SK-N-SH (cell line): ENCODE measurements around the gene TTC28. TPM values are rescaled to one million over a fixed set of nuclear protein-coding genes. Genes with fewer than 3 reads are reported as not detected.

Source experiments
- CTCF ChIA-PET: fragments of 300-600, 350-600 bp; formaldehyde crosslinking; extraction: SDS; loops from one replicate; lab custom pipeline; 2021; lab: Yijun Ruan, JAX
- POLR2A ChIA-PET: fragments of 350-600 bp; sonication (Branson Sonifier 250); formaldehyde crosslinking; extraction: SDS; loops from one replicate; lab custom pipeline; 2020; ENCODE audit warnings: antibody characterized with exemption, inconsistent platforms; lab: Yijun Ruan, JAX
- DNase-seq: peaks from one replicate; pipeline ENCODE4 v3.0.0; 2012
- H2AFZ ChIP-seq: fragments of 200-600 bp; sonication (generic); 2 replicates; pipeline ENCODE4 v1.8.1; 2016; ENCODE audit warnings: antibody characterized with exemption, mild to moderate bottlenecking, low read depth
- H3F3A ChIP-seq: fragments of 200-600 bp; sonication (generic); replicated peaks from 2 replicates; pipeline ENCODE3; 2016; ENCODE audit warnings: antibody characterized with exemption, mild to moderate bottlenecking; ENCODE audit not compliant: insufficient read depth
- H3K27ac ChIP-seq, 2 experiments: fragments of 200-500 bp in 1 of 2; fragments of 200-600 bp in 1 of 2; sonication (Bioruptor generic) in 1 of 2; sonication (generic), shearing (Covaris generic) in 1 of 2; 2 replicates each; pipeline versions ENCODE4 v1.5.1 to v1.6.1; 2014 to 2016; ENCODE audit warnings: low read depth in 2 of 2, inconsistent platforms in 1 of 2, low read length in 1 of 2, mild to moderate bottlenecking in 1 of 2, mixed read lengths in 1 of 2
- H3K27me3 ChIP-seq: fragments of 200-600 bp; sonication (generic), shearing (Covaris generic); 2 replicates; pipeline ENCODE4 v1.6.1; 2016; ENCODE audit warnings: mixed run types; ENCODE audit not compliant: insufficient read depth
- H3K36me3 ChIP-seq, 2 experiments: fragments of 200-500 bp in 1 of 2; fragments of 200-600 bp in 1 of 2; sonication (Bioruptor generic) in 1 of 2; sonication (generic) in 1 of 2; replicated peaks in 1 of 2; 2 replicates each; pipeline versions ENCODE3 to v1.5.1; 2014 to 2016; ENCODE audit warnings: low read length in 1 of 2, mild to moderate bottlenecking in 1 of 2; ENCODE audit not compliant: insufficient read depth in 2 of 2, control insufficient read depth in 1 of 2
- H3K4me1 ChIP-seq, 2 experiments: fragments of 200-500 bp in 1 of 2; fragments of 200-600 bp in 1 of 2; sonication (Bioruptor generic) in 1 of 2; sonication (generic), shearing (Covaris generic) in 1 of 2; 2 replicates each; pipeline versions ENCODE4 v1.5.1 to v1.6.1; 2014 to 2016; ENCODE audit warnings: low read depth in 1 of 2, low read length in 1 of 2, mixed run types in 1 of 2; ENCODE audit not compliant: insufficient read depth in 2 of 2, control insufficient read depth in 1 of 2
- H3K4me2 ChIP-seq: fragments of 200-600 bp; sonication (generic), shearing (Covaris generic); 2 replicates; pipeline ENCODE4 v1.6.1; 2017; ENCODE audit warnings: mixed run types
- H3K4me3 ChIP-seq, 2 experiments: fragments of 200-500 bp in 1 of 2; fragments of 200-600 bp in 1 of 2; sonication (Bioruptor generic) in 1 of 2; sonication (generic), shearing (Covaris generic) in 1 of 2; 2 replicates each; pipeline versions ENCODE4 v1.5.1 to v1.8.1; 2014 to 2016; ENCODE audit warnings: low read depth in 2 of 2, inconsistent platforms in 1 of 2, low read length in 1 of 2, mild to moderate bottlenecking in 1 of 2, mixed read lengths in 1 of 2, moderate library complexity in 1 of 2
- H3K79me2 ChIP-seq: fragments of 200-600 bp; sonication (generic); 2 replicates; pipeline ENCODE4 v1.8.1; 2017; ENCODE audit warnings: mild to moderate bottlenecking; ENCODE audit not compliant: insufficient read depth
- H3K9ac ChIP-seq: fragments of 200-600 bp; sonication (generic); 2 replicates; pipeline ENCODE4 v1.6.1; 2017; ENCODE audit warnings: mixed run types
- H3K9me2 ChIP-seq: fragments of 200-600 bp; sonication (generic); 2 replicates; pipeline ENCODE4 v1.6.1; 2017; ENCODE audit warnings: mixed run types
- H3K9me3 ChIP-seq: fragments of 200-600 bp; sonication (generic); 2 replicates; pipeline ENCODE4 v1.6.1; 2017; ENCODE audit warnings: mixed run types, mild to moderate bottlenecking, moderate library complexity
- H4K20me1 ChIP-seq: fragments of 200-600 bp; sonication (generic); 2 replicates; pipeline ENCODE4 v1.6.1; 2017; ENCODE audit warnings: mild to moderate bottlenecking, mixed run types; ENCODE audit not compliant: insufficient read depth
- CHD2 ChIP-seq: fragments of 150-350 bp; IDR thresholded peaks from 2 replicates; pipeline ENCODE4 v1.6.1; 2018; ENCODE audit warnings: low read length; ENCODE audit not compliant: partially characterized antibody
- ELF1 ChIP-seq: IDR thresholded peaks from 2 replicates; pipeline ENCODE4 v1.4.0; 2012
- FOXM1 ChIP-seq: IDR thresholded peaks from 2 replicates; pipeline ENCODE4 v1.4.0; 2012; ENCODE audit warnings: low read depth, mild to moderate bottlenecking
- GATA2 ChIP-seq: sonication (generic); formaldehyde crosslinking; IDR thresholded peaks from 2 replicates; pipeline ENCODE4 v1.5.0; 2020; ENCODE audit warnings: mild to moderate bottlenecking, missing genetic modification reagents
- JUND ChIP-seq: IDR thresholded peaks from 2 replicates; pipeline ENCODE4 v1.4.0; 2012
- MAX ChIP-seq: IDR thresholded peaks from 2 replicates; pipeline ENCODE4 v1.4.0; 2012; ENCODE audit warnings: low read depth
- MXI1 ChIP-seq: IDR thresholded peaks from 2 replicates; pipeline ENCODE4 v1.6.1; 2012; ENCODE audit warnings: mild to moderate bottlenecking, low read depth, low read length, improper control_type of control experiment
- NRF1 ChIP-seq: IDR thresholded peaks from 2 replicates; pipeline ENCODE4 v1.6.1; 2012; ENCODE audit warnings: low read depth, mild to moderate bottlenecking, low read length
- POLR2AphosphoS5 ChIP-seq: IDR thresholded peaks from 2 replicates; pipeline ENCODE4 v1.6.1; 2012; ENCODE audit warnings: low read depth, low read length
- REST ChIP-seq: IDR thresholded peaks from 2 replicates; pipeline ENCODE4 v1.6.1; 2012; ENCODE audit warnings: mild to moderate bottlenecking, low read depth, low read length, moderate library complexity
- RFX5 ChIP-seq: IDR thresholded peaks from 2 replicates; pipeline ENCODE4 v1.6.1; 2012; ENCODE audit warnings: mild to moderate bottlenecking, improper control_type of control experiment, low read length
- RXRA ChIP-seq: IDR thresholded peaks from 2 replicates; pipeline ENCODE4 v1.4.0; 2012; ENCODE audit warnings: low read depth, mild to moderate bottlenecking, borderline replicate concordance
- SIN3A ChIP-seq: IDR thresholded peaks from 2 replicates; pipeline ENCODE4 v1.6.1; 2012; ENCODE audit warnings: low read depth, mild to moderate bottlenecking, low read length, moderate library complexity, borderline replicate concordance
- SMC3 ChIP-seq: IDR thresholded peaks from 2 replicates; pipeline ENCODE4 v1.6.1; 2012; ENCODE audit warnings: low read depth, low read length, improper control_type of control experiment
- TEAD4 ChIP-seq: IDR thresholded peaks from 2 replicates; pipeline ENCODE4 v1.4.0; 2012; ENCODE audit warnings: mild to moderate bottlenecking, borderline replicate concordance; ENCODE audit not compliant: insufficient read depth
- USF1 ChIP-seq: IDR thresholded peaks from 2 replicates; pipeline ENCODE4 v1.4.0; 2012; ENCODE audit warnings: low read depth, borderline replicate concordance
- USF2 ChIP-seq: fragments of 150-350 bp; IDR thresholded peaks from 2 replicates; pipeline ENCODE4 v1.6.1; 2017; ENCODE audit warnings: antibody characterized with exemption, low read length, low read depth, borderline replicate concordance
- YY1 ChIP-seq: IDR thresholded peaks from 2 replicates; pipeline ENCODE4 v1.4.0; 2012; ENCODE audit warnings: low read depth, mild to moderate bottlenecking
- ZBTB33 ChIP-seq: IDR thresholded peaks from 2 replicates; pipeline ENCODE4 v1.4.0; 2012; ENCODE audit warnings: low read depth, borderline replicate concordance
- WGBS: methylation state at CpG from one replicate; pipeline ENCODE4 v1.1.6; 2017; ENCODE audit warnings: low lambda C conversion rate; 5-methylcytosine and 5-hydroxymethylcytosine counted together
- polyA plus RNA-seq, 3 experiments: library from polyadenylated mRNA; depleted of rRNA; stranded (reverse); fragments of >200 nt; gene quantifications; 2 replicates each; pipeline ENCODE4 v1.2.3, GENCODE V29; 2012

TTC28 gene
- polyA plus RNA-seq, 1 of the 3 experiments (the other 2 are of a cell fraction): 5.9 TPM

GRCh38 chr22:28628766-28629165 is 50.9 kb downstream of the TTC28 start:
- peaks cover 9% of the 10 kb centered on the region; the same call in 1 of the 2 replicates for H3K79me2 ChIP-seq
- no peaks in the 10 kb centered on the region for H3K27me3 ChIP-seq
- TF ChIP-seq USF2: no peak
- no peak for TF ChIP-seq MAX
- no peak for TF ChIP-seq GATA2 (CRISPR knock-in tag)
- no peak for TF ChIP-seq RXRA
- TF ChIP-seq POLR2AphosphoS5: no peak
- TF ChIP-seq SMC3: no peak
- TF ChIP-seq TEAD4: no peak
- TF ChIP-seq JUND: no peak
- H3K4me2 ChIP-seq: no peak overlapping the region
- CTCF ChIA-PET: no interaction called here
- no peaks in the 10 kb centered on the region for H3K9me3 ChIP-seq
- no peaks in the 10 kb centered on the region for H4K20me1 ChIP-seq
- H3K9me2 ChIP-seq: no peaks in the 10 kb centered on the region
- no peaks in the 10 kb centered on the region for H3K4me1 ChIP-seq
- H3K9ac ChIP-seq: no peak overlapping the region
- DNase-seq: no peak
- no peak overlapping the region for H2AFZ ChIP-seq
- no peak overlapping the region for H3K27ac ChIP-seq
- POLR2A ChIA-PET: interaction anchor here (0.6 kb wide), 1 partner anchor 14 kb away, joined by 3 read pairs; no protein-coding TSS in a partner anchor
- peaks cover 3% of the 10 kb centered on the region for H3F3A ChIP-seq
- no peak overlapping the region for H3K4me3 ChIP-seq
- H3K36me3 ChIP-seq: peaks cover 0 to 11% of the 10 kb centered on the region in 2 experiments
- WGBS: 94% methylated on average over 1 of the region's 1 CpG

- no peak overlapping the region for H3K27ac ChIP-seq
- no peak overlapping the region for H3K4me2 ChIP-seq
- H3K9me2 ChIP-seq: no peaks in the 10 kb centered on the region
- no peak overlapping the region for H3K9ac ChIP-seq
- DNase-seq: no peak
- no peaks in the 10 kb centered on the region for H4K20me1 ChIP-seq
- H3K4me3 ChIP-seq: no peak overlapping the region
- POLR2A ChIA-PET: no interaction called here
- CTCF ChIA-PET: interaction anchor here (1.1 kb wide), 1 partner anchor 20 kb away, joined by 4 read pairs; no protein-coding TSS in a partner anchor
- no peak overlapping the region for H2AFZ ChIP-seq
- no peaks in the 10 kb centered on the region for H3K4me1 ChIP-seq
- peaks cover 3% of the 10 kb centered on the region for H3F3A ChIP-seq
- no peaks in the 10 kb centered on the region for H3K27me3 ChIP-seq
- no peaks in the 10 kb centered on the region for H3K9me3 ChIP-seq
- H3K36me3 ChIP-seq: peaks cover 0 to 11% of the 10 kb centered on the region in 2 experiments
- H3K79me2 ChIP-seq: peaks cover 7% of the 10 kb centered on the region; the same call in 1 of the 2 replicates
- TF ChIP-seq USF1: no peak
- no peak for TF ChIP-seq POLR2AphosphoS5
- TF ChIP-seq MXI1: no peak
- no peak for TF ChIP-seq NRF1
- TF ChIP-seq REST: no peak
- no peak for TF ChIP-seq SIN3A
- no peak for TF ChIP-seq CHD2
- no peak for TF ChIP-seq SMC3
- TF ChIP-seq RFX5: no peak
- no peak for TF ChIP-seq FOXM1
- TF ChIP-seq MAX: no peak
- no peak for TF ChIP-seq YY1
- no peak for TF ChIP-seq ZBTB33
- TF ChIP-seq GATA2 (CRISPR knock-in tag): no peak
- TF ChIP-seq USF2: no peak
- no peak for TF ChIP-seq ELF1
Measured at GRCh38 chr22:28627791-28628190, 51.8 kb downstream of the TTC28 start.
